Transverse colon (tissue), 4 donors: ENCODE results near the gene ADD1.

Experiments
- CTCF ChIP-seq, 5 experiments: fragments of 200-600 bp in 3 of 5; fragments of 450-650 bp in 2 of 5; sonication (generic) in 3 of 5; IDR thresholded peaks; 1 replicate in 2 of 5; 2 replicates in 3 of 5; pipeline ENCODE4 v1.5.1; 2016 to 2017; ENCODE audit warnings: antibody characterized with exemption in 5 of 5, inconsistent platforms in 3 of 5, mild to moderate bottlenecking in 2 of 5, moderate library complexity in 1 of 5
- EP300 ChIP-seq: sonication (generic); formaldehyde crosslinking; IDR thresholded peaks from one replicate; pipeline ENCODE4 v1.6.1; 2017; ENCODE audit warnings: antibody characterized with exemption, low read depth
- POLR2A ChIP-seq: fragments of 450-650 bp; IDR thresholded peaks from one replicate; pipeline ENCODE4 v1.6.1; 2016; ENCODE audit warnings: antibody characterized with exemption, mild to moderate bottlenecking, moderate library complexity
- POLR2AphosphoS5 ChIP-seq, 3 donors: sonication (generic); formaldehyde crosslinking; IDR thresholded peaks; one replicate each; pipeline ENCODE4 v1.6.1; 2016; ENCODE audit warnings: antibody characterized with exemption in 3 of 3

- TF ChIP-seq CTCF (IDR thresholded peaks at IDR 0.05), result no peak
- no peak for TF ChIP-seq POLR2A
- no peak for TF ChIP-seq POLR2AphosphoS5 (IDR thresholded peaks at IDR 0.05)
- no peak for TF ChIP-seq EP300
Measured at GRCh38 chr4:2977211-2978088, 133.8 kb downstream of the ADD1 start.
